ENCODE data around the gene TRIM3.

- TF ChIP-seq POLR2AphosphoS5 (IDR thresholded peaks at IDR 0.05; ENCODE audit: borderline replicate concordance, low read depth, low read length) (no peak), EZH2 (IDR thresholded peaks at IDR 0.05) (no peak)
These were observed 23.5 kb upstream of the TRIM3 start, which contains the start of gene DNHD1 for GRCh38 chr11:6497069-6497839.
